Smooth muscle cell (in vitro differentiated cells): ENCODE measurements around the gene ANKRD33B. TPM values are rescaled to one million over a fixed set of nuclear protein-coding genes. Genes with fewer than 3 reads are reported as not detected.

ENCODE experiments used
- DNase-seq: peaks from one replicate; lab custom pipeline; 2025; ENCODE audit not compliant: unreplicated experiment; lab: John Stamatoyannopoulos, UW
- H2AFZ ChIP-seq: fragments of 200-600 bp; sonication (generic); 2 replicates; pipeline ENCODE4 v1.6.0; 2016; ENCODE audit warnings: antibody characterized with exemption, low read depth, mild to moderate bottlenecking
- H3F3A ChIP-seq: fragments of 200-600 bp; sonication (generic); 2 replicates; pipeline ENCODE4 v1.6.0; 2017; ENCODE audit warnings: antibody characterized with exemption, low read depth
- H3K27ac ChIP-seq: fragments of 200-600 bp; sonication (generic); 2 replicates; pipeline ENCODE4 v1.5.1; 2016; ENCODE audit warnings: low read depth, mild to moderate bottlenecking
- H3K27me3 ChIP-seq: fragments of 200-600 bp; sonication (generic); 2 replicates; pipeline ENCODE4 v1.6.1; 2016; ENCODE audit warnings: low read depth, mild to moderate bottlenecking
- H3K36me3 ChIP-seq: fragments of 200-600 bp; sonication (generic); 2 replicates; pipeline ENCODE4 v1.5.1; 2016; ENCODE audit warnings: low read depth
- H3K4me1 ChIP-seq: fragments of 200-600 bp; sonication (generic); 2 replicates; pipeline ENCODE4 v1.5.1; 2016; ENCODE audit warnings: low read depth
- H3K4me2 ChIP-seq: fragments of 200-600 bp; sonication (generic); 2 replicates; pipeline ENCODE4 v1.6.0; 2016; ENCODE audit warnings: mild to moderate bottlenecking
- H3K4me3 ChIP-seq: fragments of 200-600 bp; sonication (generic); 2 replicates; pipeline ENCODE4 v1.5.1; 2016; ENCODE audit warnings: mild to moderate bottlenecking
- H3K79me2 ChIP-seq: fragments of 200-600 bp; sonication (generic); 2 replicates; pipeline ENCODE4 v1.6.0; 2016; ENCODE audit warnings: low read depth, mild to moderate bottlenecking
- H3K9ac ChIP-seq: fragments of 200-600 bp; sonication (generic); 2 replicates; pipeline ENCODE4 v1.6.0; 2016; ENCODE audit warnings: low read depth
- H3K9me3 ChIP-seq: fragments of 200-600 bp; sonication (generic); replicated peaks from 2 replicates; pipeline ENCODE4 v1.5.1; 2016; ENCODE audit warnings: low read depth
- H4K20me1 ChIP-seq: fragments of 200-600 bp; sonication (generic); 2 replicates; pipeline ENCODE4 v1.6.0; 2016; ENCODE audit warnings: low read depth
- CTCF ChIP-seq: fragments of 200-600 bp; sonication (generic); IDR thresholded peaks from 2 replicates; pipeline ENCODE4 v1.5.1; 2017; ENCODE audit warnings: borderline replicate concordance, mild to moderate bottlenecking, antibody characterized with exemption; ENCODE audit not compliant: insufficient read depth, poor library complexity, severe bottlenecking
- WGBS: methylation state at CpG from one replicate; pipeline ENCODE4 v1.1.7; 2016; ENCODE audit warnings: low lambda C conversion rate; 5-methylcytosine and 5-hydroxymethylcytosine counted together
- polyA plus RNA-seq: library from polyadenylated mRNA; unstranded; fragments of >200 nt; fragmentation: Nextera tagmentation; extraction: Ambion mirVana; gene quantifications from 2 replicates; pipeline ENCODE4 v1.2.1, GENCODE V29; 2016
- total RNA-seq: library from RNA; depleted of rRNA; stranded (reverse); fragments of >200 nt; gene quantifications from 2 replicates; pipeline ENCODE4 v1.2.3, GENCODE V29; 2014

The ANKRD33B gene
- total and polyA plus RNA-seq, 2 experiments from 2014 or later = 1.2 to 2.2 TPM

- peaks cover 8% of the 10 kb centered on the region for H3K79me2 ChIP-seq
Measured at GRCh38 chr5:10585518-10585915, 21.6 kb downstream of the ANKRD33B start.

GRCh38 chr5:10586008-10586407, 22.1 kb downstream of the ANKRD33B start:
- no peak for DNase-seq
- H3K4me1 ChIP-seq = peaks cover 7% of the 10 kb centered on the region
- H3K9me3 ChIP-seq = no peaks in the 10 kb centered on the region
- H3K9ac ChIP-seq = no peak overlapping the region
- no peak overlapping the region for H3K27ac ChIP-seq
- no peaks in the 10 kb centered on the region for H3K27me3 ChIP-seq
- WGBS = 95% methylated on average over 4 of the region's 4 CpGs
- H3K36me3 ChIP-seq = no peaks in the 10 kb centered on the region
- no peak overlapping the region for H3K4me2 ChIP-seq
- H3F3A ChIP-seq = peaks cover 9% of the 10 kb centered on the region
- no peak for TF ChIP-seq CTCF
- H3K4me3 ChIP-seq = no peak overlapping the region
- H4K20me1 ChIP-seq = no peaks in the 10 kb centered on the region
- no peak overlapping the region for H2AFZ ChIP-seq
- peaks cover 8% of the 10 kb centered on the region for H3K79me2 ChIP-seq

More at GRCh38 chr5:10585518-10585915, 21.6 kb downstream of the ANKRD33B start:
- peaks cover 3% of the 10 kb centered on the region for H3K4me1 ChIP-seq
- no peak overlapping the region for H2AFZ ChIP-seq
- H3K27ac ChIP-seq = no peak overlapping the region
- DNase-seq = no peak
- H3K4me2 ChIP-seq = no peak overlapping the region
- H3F3A ChIP-seq = peaks cover 7% of the 10 kb centered on the region
- no peak overlapping the region for H3K9ac ChIP-seq
- WGBS = 97% methylated on average over 5 of the region's 5 CpGs
- no peak for TF ChIP-seq CTCF
- H3K4me3 ChIP-seq = no peak overlapping the region
- H3K9me3 ChIP-seq = no peaks in the 10 kb centered on the region
- no peaks in the 10 kb centered on the region for H3K27me3 ChIP-seq
- no peaks in the 10 kb centered on the region for H4K20me1 ChIP-seq
- H3K36me3 ChIP-seq = no peaks in the 10 kb centered on the region

- no peaks in the 10 kb centered on the region for H3K9me3 ChIP-seq
- peaks cover 12% of the 10 kb centered on the region for H3F3A ChIP-seq
- no peak overlapping the region for H2AFZ ChIP-seq
- H3K4me2 ChIP-seq = no peak overlapping the region
- WGBS = 100% methylated on average over 1 of the region's 1 CpG
- no peak overlapping the region for H3K27ac ChIP-seq
- no peak overlapping the region for H3K4me3 ChIP-seq
- H3K9ac ChIP-seq = no peak overlapping the region
- DNase-seq = no peak
- H3K79me2 ChIP-seq = peaks cover 8% of the 10 kb centered on the region
- H3K27me3 ChIP-seq = no peaks in the 10 kb centered on the region
- H3K36me3 ChIP-seq = no peaks in the 10 kb centered on the region
- H3K4me1 ChIP-seq = peaks cover 11% of the 10 kb centered on the region
- no peak for TF ChIP-seq CTCF
- no peaks in the 10 kb centered on the region for H4K20me1 ChIP-seq
Measured at GRCh38 chr5:10586555-10586954, 22.7 kb downstream of the ANKRD33B start.

GRCh38 chr5:10588109-10588775, 24.4 kb downstream of the ANKRD33B start:
- Histone ChIP-seq H3K79me2 (peaks cover 8% of the 10 kb centered on the region), H3K27ac (no peak overlapping the region), H3K4me2 (no peak overlapping the region), H4K20me1 (no peaks in the 10 kb centered on the region), H3K4me3 (no peak overlapping the region), H3K9ac (no peak overlapping the region), H3K4me1 (peaks cover 11% of the 10 kb centered on the region), H3F3A (peaks cover 16% of the 10 kb centered on the region), H3K36me3 (no peaks in the 10 kb centered on the region), H2AFZ (no peak overlapping the region), H3K27me3 (no peaks in the 10 kb centered on the region), H3K9me3 (no peaks in the 10 kb centered on the region)
- no peak for DNase-seq
- WGBS = 92% methylated on average over 8 of the region's 8 CpGs
- TF ChIP-seq CTCF = no peak
